GM08714 (cell line): ENCODE results near the gene SHLD1.

Experiments used
- H3K4me3 ChIP-seq: fragments of 200-500 bp; sonication (Bioruptor generic); 2 replicates; pipeline ENCODE4 v1.5.1; 2014; ENCODE audit warnings: mild to moderate bottlenecking, low read length, inconsistent platforms
- ZNF274 ChIP-seq: IDR thresholded peaks from 2 replicates; pipeline ENCODE4 v1.6.1; 2012; ENCODE audit warnings: mild to moderate bottlenecking, low read depth, low read length

Gene SHLD1

GRCh38 chr20:5863040-5863833 lies 113.0 kb downstream of the SHLD1 start:
- no peak overlapping the region for H3K4me3 ChIP-seq
- TF ChIP-seq ZNF274: no peak

GRCh38 chr20:5864428-5864827 lies 114.2 kb downstream of the SHLD1 start:
- H3K4me3 ChIP-seq: no peak overlapping the region
- TF ChIP-seq ZNF274: no peak

GRCh38 chr20:5864873-5865587 lies 114.8 kb downstream of the SHLD1 start:
- no peak overlapping the region for H3K4me3 ChIP-seq
- TF ChIP-seq ZNF274: no peak

DNA sequence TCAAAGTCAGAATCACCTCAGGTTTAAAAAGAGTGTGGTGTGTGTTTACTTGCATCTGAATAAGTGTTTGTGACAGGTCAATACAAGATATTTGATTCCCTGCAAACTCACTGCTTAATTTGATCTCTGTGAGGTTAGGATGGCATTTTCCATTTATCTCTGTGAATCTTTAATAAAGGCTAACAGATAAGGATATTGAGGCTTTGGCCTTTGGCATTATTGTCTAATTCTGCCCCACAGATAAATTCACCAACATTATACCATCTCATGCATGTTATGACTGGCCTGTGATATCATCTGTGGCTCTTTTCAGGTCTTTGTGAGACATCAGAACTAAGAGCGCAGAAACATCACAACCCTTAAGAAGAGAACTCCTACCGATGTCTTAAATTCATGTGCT lies 115.4 kb downstream of the SHLD1 start:
- no peak for TF ChIP-seq ZNF274
- H3K4me3 ChIP-seq: no peak overlapping the region

- no peak overlapping the region for H3K4me3 ChIP-seq
- TF ChIP-seq ZNF274: no peak
Observed at GRCh38 chr20:5870568-5870981, 120.4 kb downstream of the SHLD1 start.

DNA sequence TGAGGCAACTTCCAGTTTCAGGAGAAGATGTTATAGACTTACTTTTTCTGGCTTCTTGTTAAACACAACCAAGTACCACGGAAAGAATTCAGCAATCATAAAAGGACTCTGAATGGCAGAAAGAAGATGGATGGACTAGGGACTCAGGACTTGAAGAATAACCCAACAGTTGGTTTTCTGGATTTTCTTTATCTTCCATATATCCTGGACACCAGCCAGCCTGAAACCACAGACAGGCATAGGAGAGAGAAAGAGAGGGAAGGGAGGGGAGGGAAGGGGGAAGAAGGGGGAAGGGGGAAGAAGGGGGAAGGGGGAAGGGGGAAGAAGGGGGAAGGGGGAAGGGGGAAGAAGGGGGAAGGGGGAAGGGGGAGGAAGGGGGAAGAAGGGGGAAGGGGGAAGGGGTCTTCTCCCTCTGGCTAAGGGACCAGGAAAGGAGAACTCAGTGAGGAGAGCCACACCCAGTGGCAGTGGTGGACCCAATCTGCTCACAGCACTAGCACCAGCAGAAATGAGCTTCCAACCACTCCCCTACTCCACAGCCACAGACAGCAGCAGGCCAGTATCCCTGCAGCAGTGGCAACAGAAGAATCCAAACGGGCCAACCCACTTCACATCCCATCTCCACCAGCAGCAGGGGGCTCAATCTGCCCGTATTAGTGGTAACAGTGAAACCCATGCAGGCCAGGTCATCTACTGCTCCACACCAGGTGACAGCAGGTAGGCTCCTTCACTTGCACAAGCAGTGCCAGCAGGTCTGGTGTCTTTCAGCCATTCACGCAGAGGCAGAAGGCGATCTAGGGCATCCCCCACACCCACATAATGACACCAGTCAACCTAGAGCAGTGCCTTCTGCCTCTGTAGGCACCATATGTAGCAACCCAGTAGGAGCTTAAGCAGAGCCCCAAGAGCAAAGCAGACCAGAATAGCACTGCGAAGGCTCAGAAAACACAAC lies 121.5 kb downstream of the SHLD1 start:
- no peak overlapping the region for H3K4me3 ChIP-seq
- TF ChIP-seq ZNF274: no peak

GRCh38 chr20:5877128-5877527 lies 126.9 kb downstream of the SHLD1 start:
- no peak overlapping the region for H3K4me3 ChIP-seq
- no peak for TF ChIP-seq ZNF274

- TF ChIP-seq ZNF274: no peak
- no peak overlapping the region for H3K4me3 ChIP-seq
Observed at GRCh38 chr20:5880326-5880725, 130.1 kb downstream of the SHLD1 start.

DNA sequence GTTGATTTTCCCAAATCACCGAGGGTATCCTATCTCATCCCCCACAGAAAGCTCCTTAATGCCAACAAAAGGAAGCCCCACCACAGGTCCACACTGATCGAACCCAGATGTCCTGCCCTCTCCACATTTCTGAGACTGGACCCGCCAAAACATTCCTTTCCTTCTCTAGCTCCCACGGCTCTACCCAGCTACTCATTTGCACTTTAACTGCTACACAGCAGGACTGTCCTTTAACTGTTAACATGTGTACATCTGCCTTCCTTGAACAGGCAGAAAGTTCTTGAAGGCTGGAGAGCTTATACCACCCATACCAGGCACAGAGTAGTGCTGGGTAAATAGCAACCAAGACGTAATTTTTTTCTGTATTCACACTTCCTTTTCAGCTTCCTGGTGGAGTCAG lies 131.5 kb downstream of the SHLD1 start:
- no peak overlapping the region for H3K4me3 ChIP-seq
- no peak for TF ChIP-seq ZNF274

DNA sequence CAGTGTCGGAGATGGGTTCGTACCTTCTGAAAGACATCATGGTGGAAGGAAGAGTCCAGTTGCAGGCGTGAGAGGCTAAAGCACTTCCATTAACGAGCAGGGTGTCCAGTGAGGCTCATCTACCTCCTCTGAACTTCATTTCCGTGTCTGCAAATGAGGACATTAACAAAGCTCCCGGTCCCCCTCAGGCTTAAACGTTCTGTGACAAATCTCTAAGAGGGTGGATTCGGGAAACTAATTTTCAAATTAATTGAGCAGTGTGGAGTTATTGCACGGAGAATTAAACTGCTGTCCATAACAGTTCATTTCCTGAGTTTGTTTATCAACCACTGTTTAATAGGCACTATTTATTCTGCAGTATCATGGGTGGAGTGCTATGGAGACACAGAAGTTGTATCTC lies 132.0 kb downstream of the SHLD1 start:
- no peak for TF ChIP-seq ZNF274
- no peak overlapping the region for H3K4me3 ChIP-seq

- H3K4me3 ChIP-seq: no peak overlapping the region
- no peak for TF ChIP-seq ZNF274
Observed at GRCh38 chr20:5884465-5885335, 134.5 kb downstream of the SHLD1 start.

DNA sequence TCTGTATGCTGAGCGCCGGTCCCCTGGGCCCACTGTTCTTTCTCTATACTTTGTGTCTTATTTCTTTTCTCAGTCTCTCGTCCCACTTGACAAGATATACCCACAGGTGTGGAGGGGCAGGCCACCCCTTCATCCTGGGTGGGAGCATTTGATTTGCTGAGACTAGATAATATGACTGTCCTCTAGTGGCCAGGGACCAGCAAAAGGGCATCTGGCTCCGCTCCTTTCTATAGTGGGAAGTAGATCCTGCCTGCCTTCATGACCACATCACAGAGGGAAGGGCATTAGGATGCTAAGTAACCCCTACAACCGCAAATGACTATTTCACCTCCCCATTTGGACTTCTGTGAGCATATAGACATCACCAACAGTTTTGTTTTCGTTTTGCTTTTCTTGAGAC lies 135.7 kb downstream of the SHLD1 start:
- no peak overlapping the region for H3K4me3 ChIP-seq
- TF ChIP-seq ZNF274: no peak

- H3K4me3 ChIP-seq: no peak overlapping the region
- TF ChIP-seq ZNF274: no peak
Observed at GRCh38 chr20:5886788-5887187, 136.6 kb downstream of the SHLD1 start.

- no peak overlapping the region for H3K4me3 ChIP-seq
- no peak for TF ChIP-seq ZNF274
Observed at GRCh38 chr20:5887386-5887785, 137.2 kb downstream of the SHLD1 start.
